ENCODE results near the gene BMF.

Gene BMF

DNA sequence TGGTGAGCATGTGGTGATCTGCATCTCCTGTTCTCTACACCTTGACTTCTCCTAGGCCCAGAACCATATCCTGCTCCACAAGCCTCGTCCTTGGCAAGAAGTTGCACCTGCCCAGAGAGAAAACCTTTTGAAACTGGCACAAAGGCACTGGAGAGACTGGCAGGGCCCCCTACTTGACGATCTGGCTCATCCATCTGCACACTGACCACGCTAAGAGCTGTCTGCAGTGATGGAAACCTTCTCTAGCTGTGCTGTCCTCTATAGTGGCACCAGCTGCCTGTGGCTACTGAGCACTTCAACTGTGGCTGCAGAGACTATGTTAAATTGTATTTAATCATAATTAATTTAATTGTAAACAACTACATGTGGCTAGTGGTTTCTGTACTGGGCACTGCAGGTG, 43.5 kb downstream of the BMF start:
- no peak for DNase-seq (ENCODE audit: low spot score)

DNA sequence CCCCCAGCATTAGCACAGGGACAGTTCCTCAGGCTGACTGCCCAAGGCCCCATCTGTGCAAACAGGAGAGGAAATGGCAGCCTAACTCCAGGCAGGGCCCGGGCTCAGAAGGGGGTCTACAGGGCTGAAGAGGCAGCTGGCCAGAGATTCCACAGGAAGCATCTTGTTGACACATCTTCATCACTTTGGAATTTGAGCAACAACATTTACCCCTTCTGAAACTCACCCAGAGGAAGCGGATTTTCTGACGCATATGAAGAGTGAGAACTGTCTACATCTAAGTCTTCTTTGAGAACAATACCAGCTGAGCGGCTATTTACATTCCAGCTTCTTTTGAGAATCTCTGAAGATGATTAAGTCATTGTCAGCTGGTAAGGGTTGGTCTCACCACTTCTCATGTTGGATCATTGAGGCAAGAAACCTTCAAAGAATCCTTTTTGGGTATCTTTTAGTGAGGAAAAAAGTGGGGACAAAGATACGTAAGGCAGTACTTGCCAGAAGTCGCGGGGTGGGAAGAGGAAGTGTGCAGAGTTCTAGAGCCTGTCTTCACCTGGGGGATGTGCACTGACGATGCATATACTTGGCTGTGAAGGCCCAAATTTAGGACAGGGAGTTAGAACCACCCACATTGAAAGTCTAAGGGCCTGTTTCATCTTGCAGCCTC, 44.3 kb downstream of the BMF start:
- no peak for DNase-seq (ENCODE audit: low spot score)

DNA sequence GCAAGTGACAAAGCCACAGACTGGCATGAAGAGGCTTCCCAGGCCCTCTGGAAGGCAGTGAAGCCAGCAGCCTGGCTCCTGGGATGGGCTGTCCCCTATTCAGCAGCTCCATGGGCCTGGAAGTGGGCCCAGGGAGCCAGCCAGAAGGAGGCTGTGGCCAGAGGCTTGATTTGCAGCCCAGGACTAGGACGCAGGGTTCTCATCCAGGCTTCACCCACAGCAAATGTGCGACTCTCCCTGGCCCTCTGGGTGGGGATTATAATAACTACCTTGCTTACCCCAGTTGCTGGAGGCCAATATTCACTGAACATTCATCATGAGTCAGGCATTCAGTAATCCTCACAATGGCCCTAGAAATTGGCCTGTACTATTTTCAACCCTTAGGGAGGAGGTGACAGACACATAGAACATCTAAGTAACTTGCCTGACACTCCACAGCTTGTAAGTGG, 45.1 kb downstream of the BMF start:
- no peak for DNase-seq (ENCODE audit: low spot score)

DNA sequence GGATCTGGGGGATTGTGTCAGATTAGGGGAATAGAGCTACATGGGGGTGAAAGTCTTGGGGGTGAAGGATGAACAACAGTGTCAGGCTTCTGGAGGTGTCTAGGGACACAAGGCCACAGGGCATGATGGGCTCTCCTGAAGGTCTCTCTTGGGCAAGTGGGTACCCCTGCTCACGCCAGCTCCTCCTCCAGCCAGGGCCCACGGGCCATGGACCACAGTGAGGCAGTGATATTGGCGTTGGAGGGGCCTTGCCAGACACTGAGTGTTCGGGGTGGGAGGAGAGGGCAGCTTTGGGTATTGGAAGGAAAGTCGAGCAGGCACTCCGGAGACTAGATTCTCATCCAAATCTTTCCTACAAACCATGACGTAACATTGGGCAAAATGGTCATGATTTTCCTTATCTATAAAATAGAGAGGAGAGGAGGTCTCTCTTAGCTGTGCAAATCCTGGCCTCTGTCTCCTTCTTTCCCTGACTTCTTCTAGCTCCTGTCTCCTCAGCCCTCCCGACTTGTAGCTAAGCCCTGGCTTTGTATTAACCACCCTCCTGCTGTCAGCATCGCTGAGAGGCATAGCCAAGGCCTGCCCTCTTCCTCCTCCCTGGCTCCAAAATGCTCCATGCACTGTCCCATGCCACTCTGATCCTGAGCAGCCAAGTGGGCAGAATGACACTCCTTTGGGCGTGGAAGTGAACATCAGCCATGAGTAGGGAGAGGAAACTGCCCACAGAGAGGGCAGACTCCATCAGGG, 45.7 kb downstream of the BMF start:
- DNase-seq (ENCODE audit: low spot score), result no peak

DNA sequence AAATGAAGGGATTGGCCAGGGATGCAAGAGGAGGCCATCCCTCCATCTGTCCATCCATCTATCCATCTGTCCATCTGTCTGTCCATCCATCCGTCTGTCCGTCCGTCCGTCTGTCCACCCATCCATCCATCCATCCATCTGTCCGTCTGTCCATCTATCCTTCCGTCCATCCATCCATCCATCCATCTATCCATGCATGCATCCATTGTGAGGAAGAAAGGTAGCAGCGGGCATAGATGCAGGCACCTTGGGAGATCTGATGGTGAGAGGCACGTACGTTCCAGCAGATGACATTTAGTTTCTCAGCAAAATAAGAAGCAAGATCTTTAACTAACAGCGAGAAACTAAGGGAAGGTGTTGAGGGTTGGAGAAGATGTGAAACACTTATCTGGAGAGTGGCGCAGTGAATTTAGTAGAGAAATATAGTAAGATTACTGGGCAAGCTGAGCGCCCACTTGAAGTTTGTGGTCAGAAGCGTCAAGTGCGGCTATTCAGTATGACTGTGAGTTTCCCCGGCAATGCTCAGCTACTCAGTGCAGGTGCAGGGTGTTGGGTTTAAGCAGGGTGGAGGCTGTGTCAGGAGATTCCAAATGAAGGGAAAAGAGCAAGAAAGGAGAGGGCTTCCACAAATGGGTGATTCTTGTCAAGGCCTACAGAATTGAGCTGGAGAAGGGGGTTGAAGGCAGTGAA, 47.3 kb downstream of the BMF start:
- DNase-seq (ENCODE audit: low spot score), result no peak

DNA sequence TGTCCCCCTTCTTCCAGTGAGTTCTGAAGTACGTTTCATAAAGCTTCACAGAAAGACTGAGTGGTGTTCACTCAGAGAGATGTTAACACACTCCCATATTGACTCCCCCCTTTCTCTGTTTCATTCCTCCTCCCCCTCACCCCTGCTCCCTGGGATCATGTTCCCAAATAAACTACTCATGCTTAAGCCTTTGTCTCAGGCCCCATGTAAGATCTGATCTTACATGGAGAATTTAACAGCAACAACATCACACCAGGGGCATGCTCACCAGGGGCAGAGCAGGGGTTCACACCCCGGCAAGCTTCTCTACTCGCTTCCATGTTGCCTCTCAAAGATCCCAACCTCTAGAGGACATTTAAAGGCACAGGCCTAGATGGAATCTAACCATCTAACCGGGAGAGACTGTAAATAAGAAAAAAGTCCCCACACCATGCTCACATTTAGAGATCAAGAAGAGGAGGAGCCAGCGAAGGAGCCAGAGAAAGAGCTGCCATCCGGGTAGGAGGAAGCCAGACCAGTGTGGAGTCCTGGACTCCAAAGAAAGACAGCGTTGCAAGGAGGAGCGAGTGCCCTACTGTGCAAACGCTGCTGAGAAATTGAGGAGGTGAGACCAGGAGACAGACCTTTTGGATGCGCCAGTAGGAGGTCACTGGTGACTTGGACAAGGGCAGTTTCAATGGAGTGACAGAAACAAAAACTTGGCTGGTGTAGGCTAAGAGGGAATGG, 48.3 kb downstream of the BMF start:
- DNase-seq (ENCODE audit: low spot score), result no peak

DNA sequence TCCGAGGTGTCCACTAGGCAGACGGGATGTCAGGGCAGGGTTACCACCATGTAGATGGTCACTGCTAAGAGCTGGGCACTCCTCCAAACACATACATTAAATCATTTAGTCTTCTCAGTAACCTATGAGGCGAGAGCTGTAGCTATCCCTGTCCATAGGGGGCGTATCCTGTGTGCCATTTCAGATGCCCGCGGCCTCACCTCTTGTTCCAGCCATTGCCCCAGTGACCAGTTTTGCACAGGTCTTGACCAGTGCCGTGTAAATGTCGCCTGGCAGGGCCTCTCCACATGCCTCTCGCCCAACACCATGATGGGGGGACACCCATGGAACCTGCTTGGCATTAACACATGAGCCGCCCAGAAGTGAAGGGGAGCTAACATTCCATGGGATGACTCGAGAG, 48.9 kb downstream of the BMF start:
- no peak for DNase-seq (ENCODE audit: low spot score)

DNA sequence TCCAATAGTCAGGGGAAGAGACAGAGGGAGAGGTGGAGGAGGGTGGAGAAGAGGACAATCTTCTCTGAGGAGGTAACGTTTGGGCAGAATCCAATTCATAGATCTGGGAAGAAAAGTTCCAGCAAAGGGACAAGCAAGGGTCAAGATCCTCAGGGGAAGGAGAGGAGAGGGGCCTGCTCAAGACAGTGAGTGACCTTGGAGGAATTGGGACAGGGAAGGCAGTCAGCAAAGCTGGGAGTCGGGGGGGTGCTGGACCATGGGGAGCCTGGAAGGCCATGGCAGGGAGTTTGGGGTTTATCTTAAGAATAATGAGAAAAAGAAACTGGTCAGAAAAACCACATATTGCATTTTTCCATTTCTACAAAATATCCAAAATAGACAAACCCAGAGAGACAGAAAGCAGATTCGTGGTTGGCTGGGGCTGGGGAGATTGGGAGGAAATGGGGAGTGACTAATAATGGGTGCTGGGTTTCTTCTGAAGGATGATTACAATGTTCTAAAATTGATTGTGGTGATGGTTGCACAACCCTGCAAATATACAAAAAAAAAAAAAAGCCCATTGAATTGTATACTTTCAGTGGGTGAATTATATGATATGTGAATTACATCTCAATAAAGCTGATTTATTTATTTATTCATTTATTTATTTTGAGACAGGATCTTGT, 50.1 kb downstream of the BMF start:
- DNase-seq (ENCODE audit: low spot score), result no peak

DNA sequence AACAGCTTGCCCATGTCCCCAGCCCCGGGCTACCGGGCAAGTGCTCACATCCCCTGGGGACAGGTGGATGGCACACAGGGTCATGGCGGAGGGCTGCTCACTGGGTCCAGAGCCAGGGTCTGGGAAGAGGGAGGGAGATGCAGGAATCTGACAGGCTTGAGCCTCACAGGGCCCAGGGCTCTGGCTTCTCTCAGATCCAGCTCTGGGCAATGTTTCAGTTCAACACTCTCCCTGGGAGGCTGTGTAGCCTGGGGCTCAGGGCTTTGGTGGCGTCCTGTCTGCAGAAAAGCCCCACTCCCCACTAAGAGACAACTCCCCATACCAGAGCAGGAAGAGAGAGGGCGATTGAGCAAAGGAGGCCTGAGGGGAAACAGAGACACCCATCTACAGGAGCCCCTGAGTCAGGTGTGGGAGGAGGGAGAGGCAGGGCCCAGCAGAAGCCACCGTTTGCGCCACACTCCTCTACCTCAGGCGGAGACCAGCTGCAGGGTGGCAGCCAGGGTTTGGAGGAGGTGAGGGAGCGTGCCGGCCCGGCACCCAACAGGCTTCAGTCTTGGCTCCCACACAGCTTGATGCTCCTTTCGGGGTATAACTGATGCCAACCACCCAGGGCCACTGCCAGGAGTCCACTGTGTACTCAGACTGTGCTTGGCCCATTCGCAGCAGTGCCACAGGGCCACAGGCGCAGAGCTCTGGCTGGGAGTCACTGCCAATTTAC, 52.9 kb downstream of the BMF start:
- DNase-seq (ENCODE audit: low spot score), result peak; percentile 17

DNA sequence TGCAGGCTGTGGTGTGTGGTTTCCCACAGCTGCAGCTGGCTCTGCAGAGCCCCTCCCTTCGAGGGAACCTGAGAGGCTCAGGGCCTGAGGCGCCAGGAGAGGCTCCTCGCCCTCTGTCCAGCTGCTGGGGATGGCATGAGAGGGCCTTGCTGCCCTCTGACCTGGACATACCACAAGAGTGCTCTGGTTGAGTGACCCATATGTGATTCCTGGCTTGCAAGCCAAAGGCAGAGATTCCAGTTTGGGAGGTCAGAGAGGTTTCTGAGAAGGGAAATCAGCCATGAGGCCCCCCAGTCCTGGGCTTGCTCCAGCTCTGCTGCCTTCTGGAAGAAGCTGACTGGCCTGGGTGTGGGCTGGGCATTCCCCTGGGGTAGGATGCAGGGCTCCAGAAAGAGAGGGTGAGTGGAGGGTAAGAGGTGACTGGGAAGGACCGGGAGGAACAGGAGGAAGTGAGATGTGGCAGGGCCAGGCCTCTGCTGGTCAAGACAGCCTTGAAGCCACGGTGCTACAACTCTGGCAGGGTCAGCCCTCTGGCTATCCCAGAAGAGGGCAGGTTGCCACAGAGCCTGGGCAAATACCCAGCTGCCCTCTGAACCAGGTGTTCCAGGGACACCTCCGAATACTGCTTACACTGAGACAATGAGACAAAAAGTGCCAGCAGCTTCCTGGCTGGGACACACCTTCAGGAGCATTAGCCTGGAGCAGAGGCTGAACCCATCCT, 53.7 kb downstream of the BMF start:
- DNase-seq (ENCODE audit: low spot score), result no peak

DNA sequence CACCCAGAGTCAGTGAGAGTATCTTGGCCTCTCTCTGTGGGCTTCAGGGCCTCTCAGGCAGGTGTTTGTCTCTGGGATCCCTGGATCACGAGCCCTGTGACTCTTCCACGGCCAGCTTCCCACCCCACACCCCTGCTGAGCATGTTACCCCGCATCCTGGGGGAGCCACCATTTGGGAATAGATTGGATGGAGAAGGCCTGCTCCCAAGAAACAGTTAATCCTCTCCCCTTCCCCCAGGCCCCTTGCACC, 54.1 kb downstream of the BMF start:
- DNase-seq (ENCODE audit: low spot score), result no peak

DNA sequence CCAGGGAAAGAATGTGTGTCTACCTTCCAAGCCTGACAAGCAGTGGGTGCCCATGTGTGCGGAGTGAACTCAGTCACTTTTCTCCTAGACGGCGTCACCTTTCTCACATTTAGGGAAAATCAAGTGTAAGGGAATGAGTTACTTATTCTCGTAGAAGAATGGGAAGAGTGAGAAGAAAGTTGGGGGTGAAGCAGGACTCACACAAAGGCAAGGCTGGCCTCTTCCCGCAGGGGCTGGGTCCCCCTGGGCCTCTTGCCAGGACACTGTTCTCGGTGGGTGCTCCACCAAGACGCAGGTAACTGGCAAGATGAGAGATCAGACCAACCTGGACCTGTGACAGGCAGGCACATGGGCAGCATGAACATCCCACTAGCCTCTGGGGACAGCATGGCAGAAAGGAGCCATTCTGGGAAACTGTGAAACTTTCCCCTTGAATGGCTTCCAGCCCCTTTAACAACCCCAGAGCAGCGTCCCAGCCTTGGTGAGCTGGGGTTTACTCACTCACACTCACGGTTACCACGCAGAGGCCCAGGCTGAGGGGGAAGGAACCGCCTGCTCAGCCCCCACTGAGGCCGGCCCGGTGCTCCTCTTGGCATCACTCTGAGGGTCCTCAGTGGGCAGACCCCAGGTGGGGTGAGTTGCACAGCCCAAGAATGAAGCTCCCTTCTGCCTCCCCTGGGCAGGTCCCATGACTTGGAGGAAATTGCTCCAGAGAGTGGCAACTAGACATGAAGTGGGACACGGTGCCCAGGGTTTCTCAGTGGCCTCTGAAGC, 54.7 kb downstream of the BMF start:
- peak; percentile 19 for DNase-seq (ENCODE audit: low spot score)

DNA sequence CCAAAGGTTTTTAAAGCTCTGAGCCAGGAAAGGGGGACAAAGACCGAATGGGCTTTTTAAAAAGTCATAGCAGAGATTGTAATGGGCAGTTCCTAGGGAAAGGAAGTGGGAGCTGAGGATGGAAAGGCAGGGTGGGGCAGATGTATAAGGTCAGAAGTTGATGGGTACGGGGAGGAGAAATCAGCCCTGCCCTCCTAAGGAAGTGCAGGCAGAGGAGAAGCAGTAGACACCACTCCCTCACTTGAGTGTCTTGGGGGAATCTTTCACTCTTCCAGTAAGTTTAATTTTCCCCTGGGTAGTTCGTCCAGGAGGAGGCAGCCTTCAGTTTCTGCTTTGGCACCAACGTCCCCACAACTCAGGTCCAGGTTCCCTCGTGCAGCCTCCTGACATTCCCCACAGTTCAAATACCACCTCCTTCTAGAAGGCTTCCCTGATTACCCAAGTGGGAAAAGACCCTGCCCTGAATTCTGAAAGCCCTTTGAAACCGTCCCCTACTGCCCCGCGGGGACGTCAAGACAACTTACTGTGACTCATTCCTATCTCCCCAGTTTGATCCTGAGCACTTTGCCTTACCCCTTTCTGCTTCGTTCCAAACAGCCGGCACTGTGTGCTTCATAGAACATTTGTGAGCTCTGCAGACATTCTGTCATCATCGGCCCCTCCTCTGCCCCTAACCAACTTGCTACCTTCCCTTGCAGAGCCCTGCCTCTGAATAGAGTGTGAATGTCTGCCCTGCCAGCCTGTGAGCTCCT, 55.4 kb downstream of the BMF start:
- peak; percentile 26 for DNase-seq (ENCODE audit: low spot score)

DNA sequence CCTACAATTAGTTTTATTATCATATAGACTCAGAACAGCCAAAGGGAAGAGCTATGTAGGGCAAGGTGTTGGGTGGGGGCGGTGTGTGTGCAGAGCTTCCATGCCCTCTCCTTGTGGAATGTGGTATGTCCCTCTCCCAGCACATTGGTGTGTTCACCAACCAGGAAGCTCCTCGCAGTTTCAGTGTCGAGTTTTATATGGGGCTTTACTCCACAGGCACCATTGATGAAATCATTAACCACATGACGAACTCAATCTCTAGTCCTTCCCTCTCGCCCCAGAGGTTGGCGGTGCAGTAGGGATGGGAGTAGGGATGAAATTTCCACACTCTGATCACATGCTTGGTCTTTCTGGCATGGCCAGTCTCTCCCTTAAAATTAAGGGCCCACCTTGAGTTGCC, 56.1 kb downstream of the BMF start:
- no peak for DNase-seq (ENCODE audit: low spot score)

DNA sequence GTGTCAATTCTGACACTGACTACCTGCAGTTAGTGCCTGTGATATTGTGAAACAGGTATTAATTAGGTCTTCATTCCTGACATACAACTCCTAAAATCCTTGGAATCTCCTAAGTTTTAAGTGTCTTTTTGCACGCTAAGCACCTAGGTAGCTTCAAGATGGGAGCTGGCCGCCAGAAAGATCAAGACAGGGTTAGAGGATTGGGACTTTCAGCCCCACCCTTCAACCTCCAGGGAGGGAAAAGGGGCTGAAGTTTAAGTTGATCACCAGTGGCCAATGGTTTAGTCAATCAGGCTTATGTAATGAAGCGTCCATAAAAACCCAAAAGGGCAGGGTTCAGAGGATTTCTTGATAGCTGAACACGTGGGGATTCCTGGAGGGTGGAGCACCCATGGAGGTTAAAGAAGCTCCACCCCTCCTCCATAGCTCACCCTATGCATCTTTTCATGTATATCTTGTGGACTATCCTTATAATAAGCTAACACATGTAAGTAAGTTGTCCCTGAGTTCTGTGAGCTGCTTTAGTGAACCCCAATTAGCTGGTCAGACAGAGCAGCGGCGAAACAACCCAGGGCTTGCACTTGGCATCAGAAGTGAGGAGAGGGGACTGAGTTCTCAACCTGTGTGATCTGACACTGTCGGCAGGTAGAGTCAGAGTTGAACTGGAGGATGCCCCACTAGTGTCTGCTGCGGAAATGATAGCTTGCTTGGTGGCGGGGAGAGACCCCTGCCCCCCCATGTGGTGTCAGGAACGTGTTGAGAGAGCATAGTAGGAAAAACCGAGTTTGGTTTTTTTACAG, 56.9 kb downstream of the BMF start:
- DNase-seq (ENCODE audit: low spot score), result no peak

DNA sequence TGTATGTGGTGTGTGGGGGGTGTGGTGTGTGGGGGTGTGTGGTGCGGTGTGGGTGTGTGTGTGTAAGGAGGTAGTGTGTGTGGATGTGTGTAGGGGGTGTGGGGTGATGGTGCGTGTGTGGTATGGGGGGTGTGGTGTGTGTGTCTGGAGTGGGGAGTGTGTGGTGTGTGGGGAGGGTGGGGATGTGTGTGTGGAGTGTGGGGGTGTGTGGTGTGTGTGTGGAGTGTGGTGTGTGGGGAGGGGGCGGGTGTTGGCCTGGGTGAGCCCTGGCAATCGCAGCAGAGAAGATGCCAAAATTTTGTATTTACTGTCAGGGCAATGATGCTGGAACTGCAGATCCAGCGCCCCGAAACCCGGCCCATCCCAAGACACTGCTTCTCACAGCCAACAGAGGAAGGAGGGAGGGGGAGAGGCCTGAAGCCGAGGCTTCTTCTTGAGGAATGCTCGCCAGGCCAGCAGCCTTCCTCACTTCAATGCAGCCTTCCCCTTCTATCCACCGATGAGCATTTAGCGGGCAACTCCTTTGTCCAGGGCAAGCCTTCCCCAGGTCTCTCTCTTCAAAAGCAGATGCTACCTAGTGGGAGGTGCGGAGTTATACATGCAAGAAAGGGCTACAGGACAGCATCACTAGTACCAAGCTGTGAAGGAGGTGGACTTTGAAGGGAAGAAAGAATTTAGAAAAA, 57.8 kb downstream of the BMF start:
- peak; percentile 34 for DNase-seq (ENCODE audit: low spot score)

DNA sequence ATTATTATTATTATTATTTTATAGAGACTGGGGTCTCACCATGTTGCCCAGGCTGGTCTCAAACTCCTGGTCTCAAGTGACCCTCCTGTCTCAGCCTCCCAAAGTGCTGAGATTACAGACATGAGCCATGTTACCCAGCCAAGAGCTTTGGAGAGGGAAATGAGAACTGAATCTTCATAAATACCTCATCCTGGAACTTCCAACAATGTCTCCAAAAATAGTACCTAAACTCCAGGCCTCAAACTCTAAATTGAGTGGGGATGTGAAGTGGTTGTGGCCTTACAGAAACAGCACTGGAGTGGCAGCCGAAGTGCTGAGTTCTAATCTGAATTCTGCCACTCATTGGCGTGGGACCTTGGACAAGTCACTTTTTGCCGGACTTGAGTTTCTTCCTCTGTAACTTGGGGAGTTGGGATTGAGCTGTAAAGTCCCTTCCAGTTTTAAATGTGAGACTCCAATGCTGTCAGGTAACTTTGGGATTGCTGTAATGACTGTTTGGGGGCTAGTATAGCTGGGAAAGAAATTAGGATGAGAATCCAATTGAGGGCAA, 59.7 kb downstream of the BMF start:
- DNase-seq (ENCODE audit: low spot score), result no peak
